ENCODE data around the gene LPCAT1. TPM values are rescaled to one million over a fixed set of nuclear protein-coding genes. Genes with fewer than 3 reads are reported as not detected.

Gene LPCAT1
- total and polyA plus RNA-seq, 2 experiments from 2014 or later, result 22.2 to 48.4 TPM

- H3K9ac ChIP-seq, result no peak overlapping the region
- peaks cover 4% of the 10 kb centered on the region; the same call in 1 of the 2 replicates for H3K27me3 ChIP-seq (replicated peaks; ENCODE audit: insufficient read depth)
- in situ Hi-C loops (cut with MboI), result no loop called here
- no peak overlapping the region for H3K4me2 ChIP-seq (ENCODE audit: unreplicated experiment)
- no peak overlapping the region for H3K4me3 ChIP-seq
- no peaks in the 10 kb centered on the region for H3K79me2 ChIP-seq (ENCODE audit: insufficient read depth)
- H3K9me3 ChIP-seq (ENCODE audit: low read depth), result no peaks in the 10 kb centered on the region
- no peaks in the 10 kb centered on the region for H3F3A ChIP-seq (ENCODE audit: insufficient read depth)
- H3K9me2 ChIP-seq (ENCODE audit: insufficient read depth), result no peaks in the 10 kb centered on the region
- H2AFZ ChIP-seq, result no peak overlapping the region
- TF ChIP-seq EZH2 (IDR thresholded peaks at IDR 0.05; ENCODE audit: insufficient read depth, poor library complexity, severe bottlenecking), result no peak
- no peak for TF ChIP-seq EZH2phosphoT487 (IDR thresholded peaks at IDR 0.05; ENCODE audit: insufficient read depth, low read depth)
- no peaks in the 10 kb centered on the region for H4K20me1 ChIP-seq (ENCODE audit: insufficient read depth)
- no peak for DNase-seq
- WGBS, 2 experiments (ENCODE audit: low coverage in 1 of 2, low lambda C conversion rate in 2 of 2, missing lambda C conversion rate in 2 of 2), result 41 to 46% methylated on average over 17 to 23 of the region's 23 CpGs
- H3K27ac ChIP-seq, result no peak overlapping the region
- H3K36me3 ChIP-seq (ENCODE audit: low read depth), result no peaks in the 10 kb centered on the region
- no peaks in the 10 kb centered on the region for H3K4me1 ChIP-seq (ENCODE audit: insufficient read depth)
Observed at GRCh38 chr5:1413611-1414241, 110.0 kb downstream of the LPCAT1 start.

- H4K20me1 ChIP-seq (ENCODE audit: insufficient read depth), result no peaks in the 10 kb centered on the region
- no peak overlapping the region for H3K4me3 ChIP-seq
- H3K27me3 ChIP-seq (replicated peaks; ENCODE audit: insufficient read depth), result peaks cover 4% of the 10 kb centered on the region; the same call in 1 of the 2 replicates
- H2AFZ ChIP-seq, result no peak overlapping the region
- no peak for DNase-seq
- no peaks in the 10 kb centered on the region for H3K79me2 ChIP-seq (ENCODE audit: insufficient read depth)
- WGBS, 2 experiments (ENCODE audit: low coverage in 1 of 2, low lambda C conversion rate in 2 of 2, missing lambda C conversion rate in 2 of 2), result 15 to 17% methylated on average over 13 of the region's 13 CpGs
- H3K4me2 ChIP-seq (ENCODE audit: unreplicated experiment), result no peak overlapping the region
- in situ Hi-C loops (cut with MboI), result no loop called here
- no peak overlapping the region for H3K9ac ChIP-seq
- no peaks in the 10 kb centered on the region for H3K4me1 ChIP-seq (ENCODE audit: insufficient read depth)
- H3K27ac ChIP-seq, result no peak overlapping the region
- no peaks in the 10 kb centered on the region for H3K9me2 ChIP-seq (ENCODE audit: insufficient read depth)
- no peaks in the 10 kb centered on the region for H3K36me3 ChIP-seq (ENCODE audit: low read depth)
- no peaks in the 10 kb centered on the region for H3K9me3 ChIP-seq (ENCODE audit: low read depth)
- no peaks in the 10 kb centered on the region for H3F3A ChIP-seq (ENCODE audit: insufficient read depth)
- no peak for TF ChIP-seq EZH2 (IDR thresholded peaks at IDR 0.05; ENCODE audit: insufficient read depth, poor library complexity, severe bottlenecking)
- no peak for TF ChIP-seq EZH2phosphoT487 (IDR thresholded peaks at IDR 0.05; ENCODE audit: insufficient read depth, low read depth)
Observed at GRCh38 chr5:1413211-1413610, 110.5 kb downstream of the LPCAT1 start.

- Histone ChIP-seq H3K4me2 (ENCODE audit: unreplicated experiment) (no peak overlapping the region), H3K36me3 (ENCODE audit: low read depth) (no peaks in the 10 kb centered on the region), H2AFZ (no peak overlapping the region), H3K9me3 (ENCODE audit: low read depth) (no peaks in the 10 kb centered on the region), H3K27me3 (replicated peaks; ENCODE audit: insufficient read depth) (peaks cover 7% of the 10 kb centered on the region; the same call in 1 of the 2 replicates), H4K20me1 (ENCODE audit: insufficient read depth) (no peaks in the 10 kb centered on the region), H3K79me2 (ENCODE audit: insufficient read depth) (no peaks in the 10 kb centered on the region), H3K4me1 (ENCODE audit: insufficient read depth) (no peaks in the 10 kb centered on the region), H3K27ac (no peak overlapping the region), H3F3A (ENCODE audit: insufficient read depth) (no peaks in the 10 kb centered on the region), H3K4me3 (no peak overlapping the region), H3K9me2 (ENCODE audit: insufficient read depth) (no peaks in the 10 kb centered on the region), H3K9ac (no peak overlapping the region)
- WGBS, 2 experiments (ENCODE audit: low coverage in 1 of 2, low lambda C conversion rate in 2 of 2, missing lambda C conversion rate in 2 of 2), result 22 to 29% methylated on average over 9 to 10 of the region's 10 CpGs
- TF ChIP-seq EZH2 (IDR thresholded peaks at IDR 0.05; ENCODE audit: insufficient read depth, poor library complexity, severe bottlenecking) (no peak), EZH2phosphoT487 (IDR thresholded peaks at IDR 0.05; ENCODE audit: insufficient read depth, low read depth) (no peak)
- DNase-seq, result no peak
- in situ Hi-C loops (cut with MboI), result no loop called here
Observed at GRCh38 chr5:1412621-1413020, 111.1 kb downstream of the LPCAT1 start.

- in situ Hi-C loops (cut with MboI), result no loop called here
- no peak overlapping the region for H2AFZ ChIP-seq
Observed at GRCh38 chr5:1412163-1412562, 111.6 kb downstream of the LPCAT1 start.

More at GRCh38 chr5:1412163-1412562, 111.6 kb downstream of the LPCAT1 start:
- no peaks in the 10 kb centered on the region for H3F3A ChIP-seq (ENCODE audit: insufficient read depth)
- H3K4me1 ChIP-seq (ENCODE audit: insufficient read depth), result no peaks in the 10 kb centered on the region
- H3K9me2 ChIP-seq (ENCODE audit: insufficient read depth), result no peaks in the 10 kb centered on the region
- peaks cover 11% of the 10 kb centered on the region; the same call in 1 of the 2 replicates for H3K27me3 ChIP-seq (replicated peaks; ENCODE audit: insufficient read depth)
- H3K9me3 ChIP-seq (ENCODE audit: low read depth), result no peaks in the 10 kb centered on the region
- H3K27ac ChIP-seq, result no peak overlapping the region
- no peak for DNase-seq
- no peaks in the 10 kb centered on the region for H3K36me3 ChIP-seq (ENCODE audit: low read depth)
- no peak overlapping the region for H3K9ac ChIP-seq
- no peak overlapping the region for H3K4me3 ChIP-seq
- WGBS, 2 experiments (ENCODE audit: low coverage in 1 of 2, low lambda C conversion rate in 2 of 2, missing lambda C conversion rate in 2 of 2), result 28 to 34% methylated on average over 16 of the region's 16 CpGs
- TF ChIP-seq EZH2 (IDR thresholded peaks at IDR 0.05; ENCODE audit: insufficient read depth, poor library complexity, severe bottlenecking) (no peak), EZH2phosphoT487 (IDR thresholded peaks at IDR 0.05; ENCODE audit: insufficient read depth, low read depth) (no peak)
- H3K79me2 ChIP-seq (ENCODE audit: insufficient read depth), result no peaks in the 10 kb centered on the region
- no peak overlapping the region for H3K4me2 ChIP-seq (ENCODE audit: unreplicated experiment)
- H4K20me1 ChIP-seq (ENCODE audit: insufficient read depth), result no peaks in the 10 kb centered on the region

Small RNA genes within 50 kb of the gene (microRNA-seq; reads per million reads assigned to microRNA genes)
- gene MIR6075 (ENCODE audit: borderline number of aligned reads), result not detected

Small RNA genes within 50 kb of the gene (small RNA-seq; reads per million reads assigned to genes)
- gene MIR6075 (ENCODE audit: low read depth, low replicate concordance), result not detected

Other genes starting within 250 kb of the LPCAT1 start
- not detected in 2 replicates for gene TERT, start 228.9 kb downstream of the LPCAT1 start, total RNA-seq (2014; rRNA removed; shearing (Covaris generic))
- gene TERT, start 228.9 kb downstream of the LPCAT1 start, polyA plus RNA-seq (2016; fragmentation: Nextera tagmentation; extraction: Ambion mirVana), result not detected in 2 replicates
- 132 and 135 TPM in 2 replicates for gene CLPTM1L, start 178.9 kb downstream of the LPCAT1 start, total RNA-seq (2014; rRNA removed; shearing (Covaris generic))
- gene CLPTM1L, start 178.9 kb downstream of the LPCAT1 start, polyA plus RNA-seq (2016; fragmentation: Nextera tagmentation; extraction: Ambion mirVana), result 25.6 and 28.3 TPM in 2 replicates
- not detected in 2 replicates for gene SLC6A3, start 78.5 kb downstream of the LPCAT1 start, total RNA-seq (2014; rRNA removed; shearing (Covaris generic))
- not detected in 2 replicates for gene SLC6A3, start 78.5 kb downstream of the LPCAT1 start, polyA plus RNA-seq (2016; fragmentation: Nextera tagmentation; extraction: Ambion mirVana)